OCI-LY7 (cell line): ENCODE data around the gene CNTN4. TPM values are rescaled to one million over a fixed set of nuclear protein-coding genes. Genes with fewer than 3 reads are reported as not detected.

Source experiments
- BruUV-seq: library from RNA; stranded (reverse); fragments of 400-500 nt; replicated peaks from 2 replicates; lab custom pipeline; 2021; lab: Mats Ljungman, UMichigan
- CTCF ChIA-PET: fragments of 300-600 bp; sonication (Branson Sonifier 250); formaldehyde crosslinking; loops from one replicate; lab custom pipeline; 2022; ENCODE audit warnings: antibody characterized with exemption; ENCODE audit not compliant: unreplicated experiment; lab: Charles Lee
- POLR2A ChIA-PET: fragments of 300-600 bp; sonication (Branson Sonifier 250); formaldehyde crosslinking; loops from one replicate; lab custom pipeline; 2022; ENCODE audit warnings: antibody characterized with exemption; lab: Charles Lee
- DNase-seq: peaks from one replicate; pipeline ENCODE4 v3.0.0-alpha.2; 2015; ENCODE audit warnings: low spot score
- H2AFZ ChIP-seq: fragments of 200-600 bp; sonication (generic), shearing (Covaris generic); 2 replicates; pipeline ENCODE4 v1.6.1; 2014; ENCODE audit warnings: mild to moderate bottlenecking, antibody characterized with exemption, low read length, moderate library complexity
- H3K27ac ChIP-seq: fragments of 200-600 bp; sonication (generic); 2 replicates; pipeline ENCODE4 v1.5.1; 2014; ENCODE audit warnings: mixed run types, low read depth, mild to moderate bottlenecking, moderate library complexity, low read length, inconsistent platforms; ENCODE audit not compliant: poor library complexity, severe bottlenecking
- H3K36me3 ChIP-seq: fragments of 200-600 bp; sonication (generic); 2 replicates; pipeline ENCODE4 v1.6.1; 2014; ENCODE audit warnings: mild to moderate bottlenecking, antibody characterized with exemption, low read length, moderate library complexity, mixed read lengths; ENCODE audit not compliant: insufficient read depth
- H3K4me1 ChIP-seq: fragments of 200-600 bp; sonication (generic); 2 replicates; pipeline ENCODE4 v1.5.1; 2014; ENCODE audit warnings: mild to moderate bottlenecking, low read length; ENCODE audit not compliant: insufficient read depth, poor library complexity, severe bottlenecking
- H3K4me2 ChIP-seq: fragments of 200-600 bp; sonication (generic); 2 replicates; pipeline ENCODE4 v1.6.1; 2014; ENCODE audit warnings: mild to moderate bottlenecking, low read length
- H3K4me3 ChIP-seq: fragments of 200-600 bp; sonication (generic); 2 replicates; pipeline ENCODE4 v1.5.1; 2014; ENCODE audit warnings: mild to moderate bottlenecking, low read depth, low read length; ENCODE audit not compliant: poor library complexity, severe bottlenecking
- H3K79me2 ChIP-seq: fragments of 200-600 bp; sonication (generic); 2 replicates; pipeline ENCODE4 v1.6.1; 2016; ENCODE audit warnings: low read depth, mild to moderate bottlenecking, low read length, moderate library complexity, mixed read lengths; ENCODE audit not compliant: insufficient read depth
- H3K9me2 ChIP-seq: fragments of 200-600 bp; sonication (generic); 2 replicates; pipeline ENCODE4 v1.6.1; 2016; ENCODE audit warnings: mild to moderate bottlenecking, low read length, mixed read lengths; ENCODE audit not compliant: insufficient read depth
- H3K9me3 ChIP-seq: fragments of 200-600 bp; sonication (generic); 2 replicates; pipeline ENCODE4 v1.6.1; 2014; ENCODE audit warnings: mild to moderate bottlenecking, mixed run types, low read length, mixed read lengths
- H4K20me1 ChIP-seq: fragments of 200-600 bp; sonication (generic); 2 replicates; pipeline ENCODE4 v1.6.1; 2014; ENCODE audit warnings: mild to moderate bottlenecking, antibody characterized with exemption, low read length, moderate library complexity, mixed read lengths; ENCODE audit not compliant: insufficient read depth
- CTCF ChIP-seq: fragments of 200-600 bp; sonication (generic); conservative IDR thresholded peaks from 2 replicates; pipeline ENCODE4 v1.5.1; 2014; ENCODE audit warnings: mild to moderate bottlenecking, antibody characterized with exemption, low read length, moderate library complexity, mixed read lengths
- EZH2phosphoT487 ChIP-seq: fragments of 200-600 bp; sonication (generic); IDR thresholded peaks from 2 replicates; pipeline ENCODE4 v1.6.1; 2018; ENCODE audit warnings: low read depth, borderline replicate concordance, mild to moderate bottlenecking, mixed run types, antibody characterized with exemption, low read length, moderate library complexity, mixed read lengths
- intact Hi-C: fragments of 100-400 bp; cut with micrococcal nuclease; formaldehyde crosslinking; loops from one replicate; pipeline ENCODE4 v1.10.0; 2022; ENCODE audit not compliant: unreplicated experiment
- total RNA-seq, 2 experiments: library from RNA; depleted of rRNA in 1 of 2; stranded (reverse); fragments of >200 nt in 1 of 2; shearing (Covaris generic) in 1 of 2; gene quantifications; 2 replicates each; pipeline ENCODE4 v1.2.3, GENCODE V29; 2014 to 2022

Gene CNTN4
- total RNA-seq, 2 experiments from 2014 or later, result not detected

DNA sequence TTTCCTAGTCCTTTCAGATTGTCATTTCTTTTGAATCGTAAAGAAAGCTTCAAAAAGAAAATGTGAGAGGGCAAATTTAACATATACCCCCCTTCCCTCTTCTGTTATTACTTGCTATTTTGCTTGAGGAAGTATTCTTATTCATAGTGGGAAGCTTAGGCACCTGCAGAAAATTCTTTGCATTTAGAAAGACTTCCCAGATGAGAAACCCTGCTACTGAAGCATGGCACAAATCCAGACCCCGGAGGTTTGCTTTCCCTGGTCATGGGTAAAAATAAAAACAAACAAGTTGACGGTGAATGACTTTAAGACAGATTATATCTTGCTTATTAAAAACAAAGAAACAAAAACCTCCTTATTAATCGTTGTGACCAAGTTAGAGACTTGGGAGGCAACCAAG is 917.6 kb downstream of the CNTN4 start:
- no peaks in the 10 kb centered on the region for H3K36me3 ChIP-seq
- no peaks in the 10 kb centered on the region for H3K79me2 ChIP-seq
- TF ChIP-seq CTCF (no peak), EZH2phosphoT487 (no peak)
- no peaks in the 10 kb centered on the region for H4K20me1 ChIP-seq
- ChIA-PET POLR2A (no interaction called here), CTCF (no interaction called here)
- no TSS peak for BruUV-seq
- H3K9me3 ChIP-seq, result no peaks in the 10 kb centered on the region
- H3K4me3 ChIP-seq, result no peak overlapping the region
- DNase-seq, result no peak
- H3K4me1 ChIP-seq, result no peaks in the 10 kb centered on the region
- H3K4me2 ChIP-seq, result no peak overlapping the region
- H3K27ac ChIP-seq, result no peak overlapping the region
- H2AFZ ChIP-seq, result no peak overlapping the region
- no peaks in the 10 kb centered on the region for H3K9me2 ChIP-seq
- intact Hi-C loops, result no loop called here

- BruUV-seq, result no TSS peak
- no peaks in the 10 kb centered on the region for H3K9me3 ChIP-seq
- H3K27ac ChIP-seq, result no peak overlapping the region
- no peak for DNase-seq
- no peaks in the 10 kb centered on the region for H3K9me2 ChIP-seq
- TF ChIP-seq EZH2phosphoT487 (no peak), CTCF (no peak)
- no peaks in the 10 kb centered on the region for H3K36me3 ChIP-seq
- ChIA-PET POLR2A (interaction anchor here (0.7 kb wide), 1 partner anchor 9 kb away, joined by 3 read pairs; no protein-coding TSS in a partner anchor), CTCF (no interaction called here)
- no peaks in the 10 kb centered on the region for H3K79me2 ChIP-seq
- H4K20me1 ChIP-seq, result no peaks in the 10 kb centered on the region
- intact Hi-C loops, result no loop called here
- no peak overlapping the region for H3K4me2 ChIP-seq
- no peaks in the 10 kb centered on the region for H3K4me1 ChIP-seq
- no peak overlapping the region for H2AFZ ChIP-seq
- H3K4me3 ChIP-seq, result no peak overlapping the region
Observed at GRCh38 chr3:3020209-3020608, 921.5 kb downstream of the CNTN4 start.

GRCh38 chr3:3023111-3023745 is 924.6 kb downstream of the CNTN4 start:
- DNase-seq, result no peak
- no peaks in the 10 kb centered on the region for H3K9me3 ChIP-seq
- no peaks in the 10 kb centered on the region for H3K4me1 ChIP-seq
- H3K9me2 ChIP-seq, result no peaks in the 10 kb centered on the region
- intact Hi-C loops, result no loop called here
- no peaks in the 10 kb centered on the region for H3K36me3 ChIP-seq
- no peak for TF ChIP-seq CTCF
- no peak for TF ChIP-seq EZH2phosphoT487
- no peaks in the 10 kb centered on the region for H3K79me2 ChIP-seq
- H3K4me2 ChIP-seq, result no peak overlapping the region
- H2AFZ ChIP-seq, result no peak overlapping the region
- CTCF ChIA-PET, result no interaction called here
- no TSS peak for BruUV-seq
- POLR2A ChIA-PET, result no interaction called here
- H3K27ac ChIP-seq, result no peak overlapping the region
- no peaks in the 10 kb centered on the region for H4K20me1 ChIP-seq
- H3K4me3 ChIP-seq, result no peak overlapping the region
